GM19455 (cell line): Measurements from ENCODE around the gene SCGB3A1.

Experiments
- ATAC-seq: cut with Tn5 transposase; IDR thresholded peaks from one replicate; pipeline ENCODE4 v1.9.1; 2021; ENCODE audit not compliant: unreplicated experiment

The SCGB3A1 gene, protein sequence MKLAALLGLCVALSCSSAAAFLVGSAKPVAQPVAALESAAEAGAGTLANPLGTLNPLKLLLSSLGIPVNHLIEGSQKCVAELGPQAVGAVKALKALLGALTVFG

DNA sequence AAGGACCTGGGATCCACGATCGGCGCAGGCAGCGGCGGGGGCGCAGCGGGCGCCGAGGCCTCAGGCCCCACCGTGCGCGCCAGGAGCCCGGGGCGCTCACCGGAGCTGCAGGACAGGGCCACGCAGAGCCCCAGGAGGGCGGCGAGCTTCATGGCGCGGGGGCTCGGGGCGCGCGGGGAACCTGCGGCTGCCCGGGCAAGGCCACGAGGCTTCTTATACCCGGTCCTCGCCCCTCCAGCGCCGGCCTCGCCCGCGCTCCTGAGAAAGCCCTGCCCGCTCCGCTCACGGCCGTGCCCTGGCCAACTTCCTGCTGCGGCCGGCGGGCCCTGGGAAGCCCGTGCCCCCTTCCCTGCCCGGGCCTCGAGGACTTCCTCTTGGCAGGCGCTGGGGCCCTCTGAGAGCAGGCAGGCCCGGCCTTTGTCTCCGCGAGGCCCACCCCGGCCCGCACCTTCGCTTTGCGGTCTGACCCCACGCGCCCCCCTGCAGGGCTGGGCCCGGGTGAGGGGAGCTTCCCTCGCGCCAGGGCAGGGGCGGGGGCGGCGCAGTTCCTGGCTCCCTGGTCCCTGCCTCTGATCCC is at the start of gene SCGB3A1:
SCGB3A1 (minus strand) TSS at position 189 of the 577 bp plus-strand sequence; CDS start at position 152, 37 bp downstream.
- ATAC-seq, result no peak

DNA sequence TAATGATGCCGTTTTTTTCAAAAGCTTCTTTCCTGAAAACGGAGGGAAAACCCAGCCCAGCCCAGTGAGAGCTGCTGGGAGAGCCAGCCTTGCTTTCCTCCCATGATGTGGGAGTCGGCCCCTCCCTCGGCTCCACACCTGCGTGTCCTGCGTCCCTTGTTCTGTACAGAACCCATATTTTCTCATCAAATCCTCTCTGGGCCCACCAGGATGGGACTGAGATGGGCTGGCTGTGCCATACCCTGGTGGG is 49.2 kb upstream of the SCGB3A1 start:
- ATAC-seq, result no peak

- ATAC-seq, result no peak
Observed at GRCh38 chr5:180639741-180640610, 48.7 kb upstream of the SCGB3A1 start.

DNA sequence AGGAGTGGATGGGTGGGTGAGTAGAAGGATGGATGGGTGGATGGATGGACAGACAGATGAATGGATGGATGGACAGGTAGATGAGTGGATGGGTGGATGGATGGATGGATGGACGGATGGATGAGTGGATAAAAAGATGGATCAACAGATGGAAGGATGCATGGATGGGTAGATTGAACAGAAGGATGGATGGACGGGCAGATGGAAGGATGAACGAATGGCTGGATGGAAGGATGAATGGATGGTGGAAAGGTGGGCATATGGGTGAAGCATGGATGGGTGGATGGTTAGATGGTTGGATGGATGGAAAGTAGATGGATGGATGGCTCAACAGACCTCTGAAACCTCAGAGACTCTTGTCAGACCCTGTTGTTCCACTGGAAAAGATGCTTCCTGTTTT is 48.0 kb upstream of the SCGB3A1 start:
- ATAC-seq, result no peak

- ATAC-seq, result no peak
Observed at GRCh38 chr5:180637962-180638680, 46.8 kb upstream of the SCGB3A1 start.

DNA sequence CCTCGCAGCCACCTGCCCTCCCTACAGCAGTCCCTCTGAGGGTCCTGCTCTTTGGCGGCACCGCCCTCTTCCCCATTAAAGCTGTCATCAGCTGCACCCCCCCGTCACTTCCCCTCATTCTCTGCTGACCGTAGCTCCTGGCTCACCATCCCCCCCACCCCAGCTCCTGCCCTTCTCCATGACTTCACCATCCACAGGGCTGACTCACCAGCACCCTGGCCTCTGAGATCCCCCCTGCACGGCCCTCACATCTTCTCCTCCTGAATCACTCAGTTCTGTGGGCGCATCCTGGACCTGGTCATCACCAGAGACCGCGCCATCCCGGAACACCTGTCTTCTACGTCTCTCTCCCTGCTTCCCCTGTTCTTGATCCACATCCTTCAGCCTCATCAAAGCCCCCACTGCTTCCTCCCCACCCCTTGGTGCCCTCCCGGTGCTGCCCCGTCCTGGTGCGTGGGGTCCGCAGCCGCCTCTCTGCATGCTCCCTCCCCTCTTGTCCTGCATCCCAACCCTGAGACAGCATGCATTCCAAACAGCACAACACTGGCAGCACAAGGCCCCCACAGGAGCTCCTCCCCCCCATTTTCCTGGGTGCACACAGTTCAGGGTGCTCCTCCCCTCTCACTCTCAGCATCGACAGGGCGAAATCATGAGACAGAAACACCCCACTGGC is 45.2 kb upstream of the SCGB3A1 start:
- ATAC-seq, result no peak

DNA sequence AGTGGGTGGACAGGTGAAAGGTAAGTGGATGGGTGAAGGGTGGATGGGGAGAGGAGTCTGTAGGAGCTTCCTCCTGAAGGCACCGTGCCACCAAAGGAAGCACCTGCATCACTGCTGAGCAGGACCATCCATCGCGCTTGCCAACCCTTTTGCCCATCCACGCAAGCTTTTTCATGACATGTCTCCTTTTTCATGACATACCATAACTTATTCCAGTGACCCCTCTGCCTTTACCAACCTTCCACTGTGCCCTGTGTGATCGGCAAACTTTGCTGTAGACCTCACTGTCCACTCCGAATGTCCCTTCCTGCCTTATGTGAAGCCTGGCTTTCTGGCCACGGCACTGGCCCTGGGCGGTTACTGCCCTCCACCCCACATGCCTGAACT is 44.7 kb upstream of the SCGB3A1 start:
- ATAC-seq, result no peak

DNA sequence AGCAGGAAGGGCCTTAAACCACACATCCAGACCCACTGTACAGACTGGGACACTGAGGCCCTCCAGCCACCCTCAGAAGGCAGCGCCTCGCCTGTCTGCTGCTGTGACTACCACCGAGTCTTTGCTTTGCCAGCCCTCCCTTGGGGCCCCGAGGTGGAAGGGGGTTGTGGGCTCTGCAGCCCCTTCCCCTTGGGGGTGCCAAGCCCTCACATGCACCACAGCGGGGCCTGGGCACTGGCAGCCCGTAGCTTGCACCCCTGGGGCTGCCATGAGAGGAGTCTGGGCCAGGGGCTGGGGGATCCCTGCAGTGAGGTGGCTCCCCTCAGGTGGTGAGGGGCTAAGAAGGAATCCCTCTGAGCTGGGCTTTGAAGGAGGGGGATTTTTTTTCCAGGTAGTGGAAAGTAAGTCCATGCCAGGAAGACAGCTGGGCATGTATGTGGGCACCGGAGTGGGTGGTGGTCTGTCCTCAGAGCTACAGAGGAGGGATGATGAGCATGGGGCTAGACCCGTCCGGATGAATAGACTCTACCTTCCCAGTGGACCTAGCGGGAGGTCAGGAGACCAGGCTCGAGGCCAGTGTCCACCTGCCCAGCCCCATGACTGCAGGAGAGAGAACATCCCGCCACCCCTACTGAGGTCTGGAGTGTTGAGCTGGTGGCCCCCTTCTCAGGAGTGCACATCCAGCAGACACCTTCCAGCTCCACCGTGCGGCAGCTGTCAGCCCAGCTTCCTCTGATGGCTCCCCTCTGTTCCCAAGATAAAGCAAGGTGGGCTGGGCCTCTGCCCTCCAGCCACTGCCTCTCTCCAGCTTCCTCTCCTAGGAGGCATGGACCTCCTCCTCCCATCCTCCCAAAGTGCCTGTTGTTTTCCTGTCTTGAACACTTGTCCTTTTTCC is 42.2 kb upstream of the SCGB3A1 start:
- no peak for ATAC-seq

DNA sequence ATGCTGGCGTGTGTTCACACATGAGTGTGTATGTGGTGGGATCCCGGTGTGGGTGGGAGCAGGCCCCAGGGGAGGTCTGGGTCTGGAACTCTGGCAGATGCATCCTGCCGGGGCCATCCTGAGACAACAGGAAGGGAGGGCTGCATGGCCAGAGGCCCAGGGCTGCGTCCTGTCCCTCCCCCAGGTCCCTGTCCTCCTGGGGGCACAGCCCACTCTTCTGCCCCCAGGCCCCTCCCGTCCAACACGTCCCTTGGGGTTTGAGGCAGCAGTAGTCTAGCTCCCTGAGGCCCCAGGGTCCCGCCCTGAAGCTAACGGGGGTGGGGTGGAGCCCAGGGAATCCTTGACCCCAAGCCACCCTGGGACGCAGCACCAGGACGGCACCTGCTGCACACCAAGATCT is 41.5 kb upstream of the SCGB3A1 start:
- ATAC-seq, result no peak

- ATAC-seq, result no peak
Observed at GRCh38 chr5:180631549-180632383, 40.5 kb upstream of the SCGB3A1 start.

GRCh38 chr5:180630426-180630825 is 39.1 kb upstream of the SCGB3A1 start:
- ATAC-seq, result no peak

GRCh38 chr5:180629831-180630382 is 38.6 kb upstream of the SCGB3A1 start:
- no peak for ATAC-seq

DNA sequence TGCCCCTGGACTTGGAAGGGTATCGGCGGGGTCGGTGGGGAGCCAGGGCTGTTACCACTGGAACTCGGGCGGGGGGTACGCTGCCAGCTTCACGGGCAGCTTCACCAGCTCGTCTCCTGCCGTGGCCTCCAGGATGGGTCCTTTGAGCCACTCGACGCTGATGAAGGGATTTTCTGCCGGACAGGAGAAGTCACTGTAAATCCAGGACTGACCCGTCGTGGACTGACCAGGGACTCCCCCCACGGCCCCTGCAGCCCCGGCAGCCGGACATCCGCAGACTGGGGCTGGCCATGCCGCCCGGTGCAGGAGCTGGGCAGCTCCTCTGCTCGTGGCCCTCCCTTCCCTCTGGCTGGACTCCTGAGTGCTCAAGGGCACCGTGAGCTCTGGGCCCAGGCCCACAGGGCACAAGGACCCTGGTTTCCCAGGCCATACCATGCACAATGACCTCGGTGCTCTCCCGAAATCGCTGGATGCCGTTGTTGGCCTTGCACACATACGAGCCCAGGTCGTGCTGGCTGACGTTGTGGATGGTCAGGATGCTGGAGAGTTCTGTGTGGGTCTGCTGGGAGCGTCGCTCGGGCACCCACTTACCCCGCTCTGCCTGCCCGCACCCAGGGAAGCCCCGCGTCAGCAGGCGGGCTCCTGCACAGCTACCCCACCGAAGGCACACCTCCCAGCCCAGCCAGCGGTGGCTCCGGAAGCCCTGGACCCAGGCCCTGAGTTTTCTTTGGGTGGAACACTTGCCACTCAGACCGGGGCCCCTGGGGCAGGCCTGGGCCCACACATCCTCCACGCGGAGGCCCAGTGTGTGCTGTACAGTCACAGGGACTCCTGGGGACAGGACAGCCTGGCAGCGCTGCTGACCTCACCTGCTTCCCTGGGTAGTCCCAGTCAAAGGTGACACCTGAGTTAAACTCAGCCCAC is 37.8 kb upstream of the SCGB3A1 start:
- no peak for ATAC-seq

DNA sequence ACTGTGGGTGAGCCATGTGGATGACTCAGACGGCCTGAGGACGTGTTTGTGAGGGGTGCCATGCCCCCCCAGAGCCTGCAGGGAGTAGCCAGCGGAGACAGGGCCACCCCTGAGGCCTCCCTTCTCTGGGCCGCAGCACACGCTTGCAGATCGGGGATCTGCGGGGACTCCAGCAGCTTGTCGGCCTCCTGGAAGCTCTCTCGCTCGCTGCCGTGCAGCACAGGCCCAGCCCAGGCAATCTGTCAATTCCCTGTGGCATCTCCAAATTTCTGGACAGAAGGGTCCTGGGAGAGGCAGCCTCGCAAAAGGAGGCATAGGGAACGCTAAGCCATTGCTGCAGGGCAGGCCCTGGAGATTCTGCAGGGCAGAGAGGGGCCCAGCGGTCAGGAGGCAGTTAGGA is 36.9 kb upstream of the SCGB3A1 start:
- ATAC-seq, result no peak

DNA sequence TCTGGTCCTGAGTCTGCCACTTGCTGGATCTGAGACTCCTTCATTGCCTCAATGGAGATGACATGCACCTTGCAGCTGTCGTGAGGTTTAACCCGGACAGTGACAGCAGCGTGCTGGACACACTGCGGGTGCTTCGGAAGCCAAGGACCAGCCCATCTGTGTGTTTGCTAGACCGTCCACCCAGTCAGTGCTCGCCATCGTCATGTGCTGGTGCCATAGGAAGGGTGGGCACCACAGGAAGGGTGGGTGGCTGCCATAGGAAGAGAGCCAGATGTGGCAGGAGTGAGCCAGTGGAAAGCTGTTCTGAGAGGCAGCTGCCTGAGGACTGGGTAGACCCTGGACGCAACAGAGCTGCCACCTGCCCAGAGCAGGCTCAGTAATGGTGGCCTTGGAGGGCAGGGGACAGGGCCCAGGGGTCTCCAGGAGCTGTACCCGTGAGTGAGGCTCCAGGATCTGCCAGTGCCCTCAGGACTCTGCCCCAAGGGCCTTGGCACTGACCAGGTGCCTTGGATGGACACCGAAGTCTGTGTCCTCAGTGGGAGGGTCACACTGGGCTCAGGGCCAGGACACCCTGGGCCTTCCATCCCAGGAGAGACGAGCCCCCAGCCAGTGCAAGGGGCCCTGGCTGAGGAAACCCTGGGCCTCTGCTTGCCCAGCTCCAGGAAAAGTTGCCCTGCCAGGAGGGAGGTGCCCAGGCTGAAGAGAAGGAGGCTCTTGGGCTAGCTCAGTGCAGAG is 36.3 kb upstream of the SCGB3A1 start:
- ATAC-seq, result no peak

- ATAC-seq, result no peak
Observed at GRCh38 chr5:180626661-180627385, 35.5 kb upstream of the SCGB3A1 start.
